GM18907 (cell line): ENCODE measurements around the gene DUSP11.
"Not testable (repeated sequence)": the region's sequence is repeated elsewhere in the genome, so short reads cannot be mapped to it uniquely, and the experiment has no call there.

Experiments used
- ATAC-seq: cut with Tn5 transposase; IDR thresholded peaks from one replicate; pipeline ENCODE4 v1.9.1; 2021; ENCODE audit warnings: mild to moderate bottlenecking, moderate library complexity; ENCODE audit not compliant: unreplicated experiment

DUSP11 gene

GRCh38 chr2:73718851-73719621 lies 60.9 kb downstream of the DUSP11 start:
- ATAC-seq, result no peak

GRCh38 chr2:73718421-73718820 lies 61.5 kb downstream of the DUSP11 start:
- ATAC-seq, result no peak

GRCh38 chr2:73717695-73718094 lies 62.2 kb downstream of the DUSP11 start:
- not testable (repeated sequence) for ATAC-seq

- no peak for ATAC-seq
Measured at GRCh38 chr2:73717251-73717606, 62.7 kb downstream of the DUSP11 start.

- ATAC-seq, result no peak
Measured at GRCh38 chr2:73716543-73717250, 63.2 kb downstream of the DUSP11 start.

GRCh38 chr2:73714091-73714490 lies 65.8 kb downstream of the DUSP11 start:
- no peak for ATAC-seq
